HCT116 (cell line): ENCODE results near the gene C4orf17. TPM values are rescaled to one million over a fixed set of nuclear protein-coding genes. Genes with fewer than 3 reads are reported as not detected.

Source experiments
- ATAC-seq: fragments of 200-7000 bp; cut with Tn5 transposase; 2 replicates; pipeline ENCODE4 v1.9.1; 2020; ENCODE audit warnings: mild to moderate bottlenecking, moderate library complexity
- BruUV-seq: library from RNA; stranded (reverse); fragments of 400-500 nt; replicated peaks from 2 replicates; lab custom pipeline; 2021; lab: Mats Ljungman, UMichigan
- CTCF ChIA-PET: fragments of 300-600 bp; sonication (Branson Sonifier 250); formaldehyde crosslinking; loops from one replicate; lab custom pipeline; 2021; ENCODE audit warnings: antibody characterized with exemption; lab: Charles Lee
- POLR2A ChIA-PET: fragments of 300-600, 350-600 bp; sonication (Branson Sonifier 250); formaldehyde crosslinking; loops from one replicate; lab custom pipeline; 2021; ENCODE audit warnings: antibody characterized with exemption; lab: Charles Lee
- RAD21 ChIA-PET, 2 experiments: fragments of 300-600 bp; sonication (Branson Sonifier 250); formaldehyde crosslinking; loops; one replicate each; lab custom pipeline; 2023; ENCODE audit warnings: low total read pairs in 2 of 2; ENCODE audit not compliant: uncharacterized antibody in 2 of 2, unreplicated experiment in 2 of 2, low non-redundant PET in 1 of 2; lab: Charles Lee
- DNase-seq: peaks from one replicate; pipeline ENCODE4 v3.0.0-alpha.2; 2010; ENCODE audit warnings: low read depth, low spot score
- H2AFZ ChIP-seq: fragments of 200-600 bp; shearing (Covaris generic), sonication (generic); 2 replicates; pipeline ENCODE4 v1.6.1; 2017; ENCODE audit warnings: low read depth, mixed run types, mixed read lengths, antibody characterized with exemption, low read length; ENCODE audit not compliant: poor library complexity, severe bottlenecking
- H3K27ac ChIP-seq: 2 replicates; pipeline ENCODE4 v1.5.1; 2012; ENCODE audit warnings: low read depth, low read length
- H3K27me3 ChIP-seq: fragments of 200-600 bp; sonication (generic); 2 replicates; pipeline ENCODE4 v1.6.1; 2016; ENCODE audit warnings: mixed run types, low read length, mixed read lengths; ENCODE audit not compliant: insufficient read depth
- H3K36me3 ChIP-seq, 2 experiments: fragments of 200-500 bp in 1 of 2; fragments of 200-600 bp in 1 of 2; sonication (Bioruptor generic) in 1 of 2; sonication (generic) in 1 of 2; 2 replicates each; pipeline versions ENCODE4 v1.5.1 to v1.6.1; 2014 to 2016; ENCODE audit warnings: low read length in 2 of 2, inconsistent platforms in 1 of 2, mixed read lengths in 1 of 2, mixed run types in 1 of 2; ENCODE audit not compliant: insufficient read depth in 2 of 2, control insufficient read depth in 1 of 2
- H3K4me1 ChIP-seq, 2 experiments: fragments of 200-600 bp in 1 of 2; sonication (generic) in 1 of 2; 2 replicates each; pipeline versions ENCODE4 v1.5.1 to v1.6.1; 2012 to 2017; ENCODE audit warnings: low read length in 2 of 2, inconsistent platforms in 1 of 2, mild to moderate bottlenecking in 1 of 2, mixed read lengths in 1 of 2, mixed run types in 1 of 2, moderate library complexity in 1 of 2; ENCODE audit not compliant: insufficient read depth in 2 of 2, control insufficient read depth in 1 of 2
- H3K4me2 ChIP-seq: fragments of 200-600 bp; sonication (generic); 2 replicates; pipeline ENCODE4 v1.6.1; 2017; ENCODE audit warnings: mixed run types, low read length, mixed read lengths
- H3K4me3 ChIP-seq, 2 experiments: fragments of 200-600 bp in 1 of 2; sonication (generic) in 1 of 2; replicated peaks in 1 of 2; 2 replicates each; pipeline ENCODE4 v1.5.1; 2011 to 2016; ENCODE audit warnings: low read length in 2 of 2, control low read depth in 1 of 2, low read depth in 1 of 2, mild to moderate bottlenecking in 1 of 2, mixed read lengths in 1 of 2, mixed run types in 1 of 2
- H3K79me2 ChIP-seq: fragments of 200-600 bp; sonication (generic); 2 replicates; pipeline ENCODE4 v1.6.1; 2017; ENCODE audit warnings: mild to moderate bottlenecking, mixed run types, low read length, moderate library complexity, mixed read lengths; ENCODE audit not compliant: insufficient read depth
- H3K9ac ChIP-seq: fragments of 200-600 bp; sonication (generic); 2 replicates; pipeline ENCODE4 v1.6.1; 2016; ENCODE audit warnings: low read length, mixed read lengths
- H3K9me2 ChIP-seq: fragments of 200-600 bp; sonication (generic), shearing (Covaris generic); 2 replicates; pipeline ENCODE4 v1.6.1; 2017; ENCODE audit warnings: mixed run types, mild to moderate bottlenecking, moderate library complexity; ENCODE audit not compliant: insufficient read depth
- H3K9me3 ChIP-seq, 2 experiments: fragments of 200-500 bp in 1 of 2; fragments of 200-600 bp in 1 of 2; sonication (Bioruptor generic) in 1 of 2; sonication (generic) in 1 of 2; 2 replicates each; pipeline ENCODE4 v1.6.1; 2014 to 2017; ENCODE audit warnings: low read length in 2 of 2, mixed read lengths in 2 of 2, inconsistent platforms in 1 of 2, low read depth in 1 of 2, mild to moderate bottlenecking in 1 of 2, mixed run types in 1 of 2, moderate library complexity in 1 of 2; ENCODE audit not compliant: control insufficient read depth in 1 of 2, insufficient read depth in 1 of 2
- H4K20me1 ChIP-seq: fragments of 200-600 bp; sonication (generic), shearing (Covaris generic); 2 replicates; pipeline ENCODE4 v1.6.1; 2017; ENCODE audit warnings: mixed run types, mild to moderate bottlenecking, moderate library complexity; ENCODE audit not compliant: insufficient read depth
- EGR1 ChIP-seq: IDR thresholded peaks from 2 replicates; pipeline ENCODE4 v1.6.1; 2012; ENCODE audit warnings: low read depth
- EZH2 ChIP-seq: fragments of 200-600 bp; sonication (generic); IDR thresholded peaks from 2 replicates; pipeline ENCODE4 v1.6.1; 2017; ENCODE audit warnings: antibody characterized with exemption, mixed run types
- EZH2phosphoT487 ChIP-seq: fragments of 200-600 bp; IDR thresholded peaks from 2 replicates; pipeline ENCODE4 v1.6.1; 2018; ENCODE audit warnings: antibody characterized with exemption, borderline replicate concordance
- FOSL1 ChIP-seq: IDR thresholded peaks from 2 replicates; pipeline ENCODE4 v1.6.1; 2012; ENCODE audit warnings: low read depth
- SIN3A ChIP-seq: IDR thresholded peaks from 2 replicates; pipeline ENCODE4 v1.6.1; 2012; ENCODE audit warnings: low read depth
- TCF7L2 ChIP-seq: IDR thresholded peaks from 2 replicates; pipeline ENCODE4 v1.7.0; 2011; ENCODE audit warnings: borderline replicate concordance, inconsistent platforms; ENCODE audit not compliant: insufficient read depth, insufficient read length; ENCODE audit errors: extremely low read depth
- YY1 ChIP-seq: IDR thresholded peaks from 2 replicates; pipeline ENCODE4 v1.6.1; 2011; ENCODE audit warnings: low read length, low read depth, moderate library complexity, mild to moderate bottlenecking; ENCODE audit not compliant: insufficient replicate concordance; ENCODE audit errors: extremely low read depth
- ZFX ChIP-seq: fragments of 450-650 bp; IDR thresholded peaks from 2 replicates; pipeline ENCODE4 v1.6.1; 2017
- intact Hi-C: fragments of 100-400 bp; cut with micrococcal nuclease; formaldehyde crosslinking; loops from 2 replicates; pipeline ENCODE4 v1.10.0; 2022
- total RNA-seq: library from RNA; stranded (reverse); gene quantifications from one replicate; pipeline ENCODE4 v1.2.1, GENCODE V29; 2021; ENCODE audit not compliant: unreplicated experiment

Gene C4orf17
- total RNA-seq, 1 experiment from 2014 or later, result not detected

- H3K4me2 ChIP-seq, result no peak overlapping the region
- BruUV-seq, result no TSS peak
- no peaks in the 10 kb centered on the region for H3K79me2 ChIP-seq
- no peaks in the 10 kb centered on the region for H3K4me1 ChIP-seq
- H3K9me3 ChIP-seq, result no peaks in the 10 kb centered on the region
- ChIA-PET RAD21 (no interaction called here), CTCF (no interaction called here), POLR2A (no interaction called here)
- H3K36me3 ChIP-seq, result no peaks in the 10 kb centered on the region
- no peak for TF ChIP-seq ZFX
- intact Hi-C loops, result no loop called here
- H3K9me2 ChIP-seq, result no peaks in the 10 kb centered on the region
- no peak overlapping the region for H3K9ac ChIP-seq
- ATAC-seq (no peak), DNase-seq (no peak)
- no peaks in the 10 kb centered on the region for H3K27me3 ChIP-seq
- no peak overlapping the region for H3K27ac ChIP-seq
- H2AFZ ChIP-seq, result no peak overlapping the region
- H3K4me3 ChIP-seq, result no peak overlapping the region
- no peaks in the 10 kb centered on the region for H4K20me1 ChIP-seq
Measured at GRCh38 chr4:99518601-99519295, 7.9 kb downstream of the C4orf17 start.

- Histone ChIP-seq H3K4me3 (no peak overlapping the region), H3K4me2 (no peak overlapping the region), H3K27ac (no peak overlapping the region), H2AFZ (no peak overlapping the region), H3K79me2 (no peaks in the 10 kb centered on the region), H3K9me3 (no peaks in the 10 kb centered on the region), H3K9ac (no peak overlapping the region), H3K4me1 (no peaks in the 10 kb centered on the region), H3K9me2 (no peaks in the 10 kb centered on the region), H3K27me3 (no peaks in the 10 kb centered on the region), H3K36me3 (no peaks in the 10 kb centered on the region), H4K20me1 (no peaks in the 10 kb centered on the region)
- no TSS peak for BruUV-seq
- intact Hi-C loops, result no loop called here
- RAD21 ChIA-PET, result no interaction called here
- TF ChIP-seq EZH2phosphoT487, result no peak
- no peak for TF ChIP-seq EGR1
- no peak for TF ChIP-seq YY1
- no peak for TF ChIP-seq SIN3A
- no peak for TF ChIP-seq FOSL1
- no peak for TF ChIP-seq TCF7L2
- TF ChIP-seq EZH2, result no peak
- no peak for ATAC-seq
- POLR2A ChIA-PET, result no interaction called here
- DNase-seq, result no peak
- CTCF ChIA-PET, result no interaction called here
Measured at GRCh38 chr4:99529228-99529627, 18.4 kb downstream of the C4orf17 start.
